HG02852 (cell line): ENCODE measurements around the gene SGIP1.

Experiments used
- ATAC-seq: cut with Tn5 transposase; IDR thresholded peaks from one replicate; pipeline ENCODE4 v1.9.1; 2021; ENCODE audit warnings: mild to moderate bottlenecking, moderate library complexity; ENCODE audit not compliant: unreplicated experiment

SGIP1 gene

GRCh38 chr1:66599899-66600737, 66.2 kb downstream of the SGIP1 start:
- no peak for ATAC-seq

- no peak for ATAC-seq
Observed at GRCh38 chr1:66605419-66605997, 71.6 kb downstream of the SGIP1 start.

- ATAC-seq, result no peak
Observed at GRCh38 chr1:66606362-66607065, 72.6 kb downstream of the SGIP1 start.

GRCh38 chr1:66607458-66607857, 73.5 kb downstream of the SGIP1 start:
- no peak for ATAC-seq

GRCh38 chr1:66613187-66613586, 79.2 kb downstream of the SGIP1 start:
- no peak for ATAC-seq

- ATAC-seq, result no peak
Observed at GRCh38 chr1:66617362-66618184, 83.6 kb downstream of the SGIP1 start.

- ATAC-seq, result no peak
Observed at GRCh38 chr1:66618390-66618789, 84.4 kb downstream of the SGIP1 start.

GRCh38 chr1:66623812-66624211, 89.9 kb downstream of the SGIP1 start:
- no peak for ATAC-seq

- ATAC-seq, result no peak
Observed at GRCh38 chr1:66624412-66625060, 90.6 kb downstream of the SGIP1 start.

GRCh38 chr1:66626261-66626660, 92.3 kb downstream of the SGIP1 start:
- ATAC-seq, result no peak

- ATAC-seq, result no peak
Observed at GRCh38 chr1:66628926-66629325, 95.0 kb downstream of the SGIP1 start.

- ATAC-seq, result no peak
Observed at GRCh38 chr1:66633159-66633558, 99.2 kb downstream of the SGIP1 start.

GRCh38 chr1:66637146-66637545, 103.2 kb downstream of the SGIP1 start:
- ATAC-seq, result no peak

- ATAC-seq, result no peak
Observed at GRCh38 chr1:66641891-66642473, 108.0 kb downstream of the SGIP1 start.

GRCh38 chr1:66642992-66643391, 109.0 kb downstream of the SGIP1 start:
- ATAC-seq, result no peak

GRCh38 chr1:66644331-66644730, 110.4 kb downstream of the SGIP1 start:
- no peak for ATAC-seq

GRCh38 chr1:66648901-66649595, 115.1 kb downstream of the SGIP1 start:
- ATAC-seq, result peak; percentile 79

GRCh38 chr1:66652556-66652955, 118.6 kb downstream of the SGIP1 start:
- no peak for ATAC-seq

- no peak for ATAC-seq
Observed at GRCh38 chr1:66654643-66655042, 120.7 kb downstream of the SGIP1 start.

- no peak for ATAC-seq
Observed at GRCh38 chr1:66671455-66671854, 137.5 kb downstream of the SGIP1 start.
